ENCODE results near the gene MUTYH.
A peak's percentile ranks its signal among the peaks of the same experiment; 100 is the strongest.

Gene MUTYH

DNA sequence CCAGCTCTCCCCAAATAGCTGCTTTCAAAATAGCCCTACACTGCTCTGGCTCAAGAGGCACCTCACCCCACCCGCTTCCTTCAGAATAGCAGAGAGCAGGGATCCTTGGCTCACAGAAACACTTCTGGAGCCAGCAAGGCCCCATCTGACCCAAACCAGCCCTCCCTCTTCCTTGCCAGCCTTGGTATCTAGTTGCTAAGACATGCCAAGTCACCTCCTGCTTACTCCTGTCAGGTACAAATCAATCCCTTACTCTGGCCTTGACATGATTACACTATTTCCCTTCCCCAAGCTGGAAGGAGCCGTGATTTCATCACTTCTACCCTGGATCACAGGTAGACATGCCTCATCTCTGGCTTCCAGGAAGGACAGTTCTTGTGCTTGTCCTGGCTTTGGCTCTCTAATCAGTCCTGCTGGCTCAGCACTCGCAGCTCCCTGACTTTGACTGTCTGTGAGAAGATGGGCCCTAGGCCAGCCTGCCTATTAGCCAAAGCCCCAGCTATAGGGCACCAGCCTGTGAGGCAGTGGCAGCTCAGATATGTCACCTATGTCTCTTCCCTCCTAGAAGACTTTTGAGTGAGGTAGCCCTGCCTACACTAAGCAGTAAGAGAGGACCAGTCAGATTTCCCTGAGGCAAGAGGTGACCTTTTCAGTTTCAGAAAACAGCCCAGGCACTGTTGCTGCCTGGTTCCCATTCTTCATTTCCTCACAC, 8.9 kb upstream of the MUTYH start:
- no peak for DNase-seq (ENCODE audit: low read depth)

DNA sequence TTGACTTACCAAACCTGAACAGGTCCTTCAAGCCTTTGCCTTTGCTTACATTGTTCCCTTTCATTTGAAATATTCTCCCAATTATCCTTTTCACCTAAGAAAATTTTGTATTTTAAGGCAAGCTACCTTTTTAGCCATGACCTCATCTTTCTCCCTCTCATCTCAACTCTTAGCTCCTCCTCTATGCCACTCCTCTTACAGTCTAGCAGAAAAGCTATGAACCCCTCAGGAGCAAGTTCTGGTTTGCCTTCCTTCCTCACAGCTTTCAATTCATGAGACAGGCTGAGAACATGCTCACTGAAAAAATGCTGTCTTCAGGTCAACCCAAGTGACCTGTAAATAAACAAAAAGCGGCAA, 8.3 kb upstream of the MUTYH start:
- DNase-seq (ENCODE audit: low read depth), result no peak

- no peak for DNase-seq (ENCODE audit: low read depth)
Measured at GRCh38 chr1:45348020-45348419, 7.8 kb upstream of the MUTYH start.

- no peak for DNase-seq (ENCODE audit: low read depth)
Measured at GRCh38 chr1:45346473-45346872, 6.2 kb upstream of the MUTYH start.

DNA sequence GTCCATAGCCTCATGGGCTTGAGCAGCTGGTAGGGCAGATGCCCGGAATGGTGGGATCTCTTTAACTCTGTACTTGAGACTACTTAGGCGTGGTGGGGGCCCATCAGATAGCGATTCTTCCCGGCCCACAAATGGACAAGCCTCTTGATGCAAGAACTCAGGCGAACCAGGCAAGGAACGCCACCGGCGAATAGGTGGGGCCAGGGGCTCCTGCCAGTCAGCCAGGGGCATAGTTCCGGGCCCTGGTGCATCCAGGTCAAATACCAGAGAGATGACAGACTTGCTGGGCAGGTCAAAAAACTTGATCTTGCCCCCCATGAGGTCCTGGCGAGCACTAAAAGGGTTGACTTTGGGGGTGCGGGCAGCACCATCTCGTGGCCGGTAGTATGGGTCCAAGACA, 4.8 kb upstream of the MUTYH start:
- no peak for DNase-seq (ENCODE audit: low read depth)

GRCh38 chr1:45344499-45344898, 4.3 kb upstream of the MUTYH start:
- DNase-seq (ENCODE audit: low read depth), result no peak

- no peak for DNase-seq (ENCODE audit: low read depth)
Measured at GRCh38 chr1:45340816-45341466, 701 bp upstream of the MUTYH start.

GRCh38 chr1:45337630-45338325, 2.5 kb downstream of the MUTYH start:
- no peak for DNase-seq (ENCODE audit: low read depth)

DNA sequence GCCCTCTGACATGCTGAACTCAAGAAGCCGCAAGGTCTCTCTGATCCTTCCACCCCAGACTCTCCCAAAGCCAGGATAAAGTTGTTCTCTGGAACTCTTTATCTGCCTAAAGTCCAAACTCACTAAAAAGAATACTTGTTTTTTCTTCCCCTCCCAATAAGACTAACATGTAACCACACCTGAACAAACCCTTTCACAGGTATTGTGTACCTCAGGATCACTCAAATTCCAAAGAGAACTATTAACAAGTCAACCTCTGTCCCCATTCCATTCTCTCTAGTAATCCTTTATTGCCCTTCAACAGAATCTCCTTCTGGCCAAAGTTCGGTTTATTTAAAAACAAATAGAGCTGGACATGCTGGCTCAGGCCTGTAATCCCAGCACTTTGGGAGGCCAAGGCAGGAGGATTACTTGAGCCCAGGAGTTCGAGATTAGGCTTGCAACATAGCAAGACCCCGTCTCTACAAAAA, 4.3 kb downstream of the MUTYH start:
- DNase-seq (ENCODE audit: low read depth), result no peak

DNA sequence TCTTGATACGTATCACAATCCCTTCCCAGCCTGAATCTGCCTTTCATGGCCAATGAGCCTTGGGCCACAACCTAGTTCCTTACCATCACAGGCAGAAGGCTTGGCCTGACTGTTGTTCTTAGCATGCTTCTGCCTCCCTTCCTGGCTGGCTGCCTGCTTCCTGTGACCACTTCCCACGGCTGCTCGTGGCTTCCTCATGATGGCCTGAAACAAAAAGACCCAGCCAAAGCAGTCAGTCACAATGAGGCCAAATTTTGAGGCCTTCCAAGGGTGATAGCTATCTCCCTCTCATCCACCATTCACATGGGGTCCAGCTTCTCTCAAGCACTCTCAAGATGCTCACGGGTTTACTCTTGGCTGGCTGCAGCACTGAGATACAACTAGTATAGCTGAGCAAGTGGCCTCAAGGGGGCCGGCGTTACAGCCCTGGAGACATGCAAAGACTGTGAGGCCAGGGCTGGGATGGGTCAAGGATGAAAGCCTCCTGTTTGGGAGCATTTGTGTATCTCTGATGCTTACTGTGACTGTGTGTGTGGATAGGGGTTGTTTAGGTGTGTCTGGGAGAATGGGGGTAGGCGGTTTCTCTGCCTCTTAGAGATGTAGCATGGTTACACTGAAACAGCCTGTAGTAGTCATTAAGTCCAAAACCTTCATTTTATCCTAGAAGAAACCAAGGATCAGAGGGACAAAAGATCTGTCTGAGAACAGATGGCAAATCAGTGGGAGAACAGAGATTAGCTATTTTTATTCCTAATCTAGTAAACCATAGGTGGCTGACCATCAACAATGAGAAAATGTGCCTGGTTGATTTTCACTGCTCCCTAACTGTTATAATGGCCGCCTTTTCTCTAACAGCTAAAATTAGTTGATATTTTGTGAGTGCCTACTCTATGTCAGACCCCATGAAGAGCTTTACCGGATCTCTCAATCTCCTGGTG, 5.7 kb downstream of the MUTYH start:
- DNase-seq (ENCODE audit: low read depth), result no peak

DNA sequence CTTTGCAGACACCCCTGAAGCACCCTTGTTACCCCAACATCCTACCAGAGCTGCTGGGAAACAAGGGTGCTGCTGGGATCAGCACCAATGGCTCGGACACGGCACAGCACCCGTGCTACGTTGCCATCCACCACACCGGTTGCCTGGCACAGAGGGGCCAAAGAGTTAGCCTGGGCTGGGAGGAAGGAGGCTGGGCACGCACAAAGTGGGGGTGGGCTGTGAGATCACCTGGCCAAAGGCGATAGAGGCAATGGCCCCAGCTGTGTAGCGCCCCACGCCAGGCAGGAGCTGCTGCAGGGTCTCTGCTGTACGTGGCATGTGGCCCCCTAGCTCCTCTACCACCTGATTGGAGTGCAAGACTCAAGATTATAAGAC, 7.9 kb downstream of the MUTYH start:
- no peak for DNase-seq (ENCODE audit: low read depth)

DNA sequence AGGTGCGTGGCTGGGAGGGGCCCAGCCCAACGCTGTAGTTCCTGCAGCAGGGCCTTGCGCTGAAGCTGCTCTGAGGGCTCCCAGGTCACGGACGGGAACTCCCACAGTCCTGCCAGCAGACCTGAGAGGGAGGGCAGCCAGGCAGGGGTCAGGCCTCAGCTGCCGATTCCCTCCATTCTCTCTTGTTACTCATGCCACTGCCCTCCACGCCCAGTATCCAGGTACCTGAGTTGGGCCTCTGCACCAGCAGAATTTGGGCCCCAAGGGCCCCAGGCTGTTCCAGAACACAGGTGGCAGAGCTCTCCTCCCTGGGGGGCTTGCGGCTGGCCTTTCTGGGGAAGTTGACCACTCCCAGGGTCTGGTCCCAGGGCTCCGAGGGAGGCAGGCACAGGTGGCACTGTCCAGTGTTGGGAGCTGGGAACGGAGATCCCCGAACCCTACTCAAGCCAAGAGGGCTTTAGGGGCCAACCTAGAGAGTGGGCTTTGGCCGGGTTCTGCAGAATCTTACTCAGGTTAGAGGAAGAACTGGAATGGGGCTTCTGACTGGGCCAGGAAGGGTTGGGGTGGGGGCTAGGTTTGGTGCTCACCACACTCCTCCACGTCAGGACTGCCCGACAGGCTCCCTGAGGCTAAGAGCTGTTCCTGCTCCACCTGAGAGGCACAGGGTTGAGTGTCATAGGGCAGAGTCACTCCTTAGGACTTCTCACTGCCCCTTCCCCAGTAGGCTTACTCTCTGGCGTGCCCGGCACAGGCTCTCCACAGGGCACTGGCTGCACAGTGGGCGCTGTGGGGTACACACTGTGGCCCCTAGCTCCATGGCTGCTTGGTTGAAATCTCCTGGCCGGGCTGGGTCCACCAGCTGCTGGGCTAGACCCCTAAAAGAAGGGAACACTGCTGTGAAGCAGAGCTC, 8.5 kb downstream of the MUTYH start:
- DNase-seq (ENCODE audit: low read depth), result no peak

DNA sequence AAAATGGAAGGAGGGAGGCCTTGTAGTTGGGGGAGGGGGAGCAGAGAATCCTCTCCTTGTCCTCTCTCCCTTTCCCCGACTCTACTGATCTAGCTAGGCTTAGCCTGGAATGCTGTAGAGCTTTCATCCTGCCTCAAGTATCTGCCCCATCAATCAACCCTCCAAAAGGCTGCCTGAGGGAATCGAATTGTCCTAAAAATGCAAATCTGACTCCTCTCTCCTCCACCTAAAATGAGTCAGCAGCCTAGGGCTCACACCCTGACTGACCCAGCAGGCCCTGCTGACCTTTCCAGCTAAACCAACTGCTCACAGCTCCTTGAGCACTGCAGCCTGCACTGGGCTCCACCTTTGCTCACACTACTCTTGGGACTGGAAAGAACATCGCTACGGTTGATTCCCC, 10.8 kb downstream of the MUTYH start:
- DNase-seq (ENCODE audit: low read depth), result no peak

DNA sequence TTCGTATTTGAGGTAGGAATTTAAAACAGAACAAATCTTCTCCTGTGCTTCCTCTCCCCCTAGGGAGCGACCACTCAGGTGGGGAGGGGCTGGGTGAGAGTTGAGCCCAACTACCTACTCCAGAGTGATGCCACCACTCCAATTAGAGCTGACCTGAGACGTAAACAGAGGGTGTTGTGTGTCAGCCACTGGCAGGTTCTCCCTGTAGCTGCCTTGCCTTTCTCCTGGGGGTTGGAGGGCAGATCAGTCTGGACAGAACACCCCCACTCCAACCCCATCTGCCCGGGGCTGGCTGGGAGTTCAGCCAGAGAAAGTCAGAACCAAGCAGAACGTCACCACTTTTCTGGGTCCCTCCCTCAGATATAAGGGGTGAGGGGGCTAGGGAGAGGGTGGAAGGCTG, 11.6 kb downstream of the MUTYH start:
- DNase-seq (ENCODE audit: low read depth), result no peak

- DNase-seq (ENCODE audit: low read depth), result no peak
Measured at GRCh38 chr1:45327644-45328515, 12.4 kb downstream of the MUTYH start.

GRCh38 chr1:45326627-45327623, 13.3 kb downstream of the MUTYH start, which contains the start of gene HPDL:
Gene HPDL, plus strand, starts transcription at chr1:45326895. Its CDS starts 254 bp downstream, at chr1:45327149.
- peak; percentile 96 for DNase-seq (ENCODE audit: low read depth)

DNA sequence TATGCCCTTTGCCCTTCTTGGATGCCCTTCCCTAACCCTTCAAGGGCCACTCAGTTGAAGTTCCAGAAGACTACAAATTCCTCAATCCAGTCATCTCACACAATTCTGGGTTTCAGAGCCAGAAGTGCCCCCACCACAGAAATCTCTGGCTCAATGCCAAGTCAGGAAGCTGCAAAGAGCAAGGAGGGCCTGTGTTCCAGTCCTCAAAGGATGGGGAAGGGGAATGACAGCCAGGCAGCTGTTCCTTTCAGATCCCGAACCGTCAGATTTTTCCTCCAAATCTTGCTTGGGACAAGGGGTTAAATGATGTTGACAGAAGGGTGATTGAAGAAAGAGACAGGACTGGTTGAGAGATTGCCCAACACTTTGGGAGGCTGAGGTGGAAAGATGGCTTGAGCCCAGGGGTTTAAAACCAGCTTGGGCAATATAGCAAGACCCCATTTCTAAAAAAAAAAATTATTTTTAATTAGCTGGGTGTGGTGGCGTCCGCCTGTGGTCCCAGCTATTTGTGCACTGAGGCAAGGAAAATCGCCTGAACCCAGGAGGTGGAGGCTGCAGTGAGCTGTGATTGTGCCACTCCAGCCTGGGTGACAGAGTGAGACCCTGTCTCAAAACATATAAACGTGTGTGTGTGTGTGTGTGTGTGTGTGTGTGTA, 14.3 kb downstream of the MUTYH start:
- DNase-seq (ENCODE audit: low read depth), result no peak

DNA sequence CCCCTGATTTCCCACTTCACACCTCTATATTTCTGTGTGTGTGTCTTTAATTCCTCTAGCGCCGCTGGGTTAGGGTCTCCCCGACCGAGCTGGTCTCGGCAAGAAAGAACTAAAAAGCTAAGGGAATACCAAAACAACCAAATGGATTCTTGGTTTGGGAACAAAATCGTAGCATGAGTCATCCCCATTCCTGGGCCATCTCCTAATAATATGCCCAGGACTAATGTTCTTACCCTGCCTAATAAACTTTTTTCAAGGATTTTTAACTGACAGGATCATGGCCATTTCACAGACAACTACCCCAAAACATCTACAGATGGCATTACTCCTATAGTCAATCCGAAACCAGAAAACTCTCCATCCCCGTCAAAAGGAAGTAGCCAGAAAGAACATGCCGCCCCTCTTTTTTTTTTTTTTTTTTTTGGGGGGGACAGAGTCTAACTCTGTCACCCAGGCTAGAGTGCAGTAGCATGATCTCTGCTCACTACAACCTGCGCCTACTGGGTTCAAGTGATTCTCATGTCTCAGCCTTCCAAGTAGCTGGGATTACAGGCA, 17.7 kb downstream of the MUTYH start:
- DNase-seq (ENCODE audit: low read depth), result no peak
